Loucy (cell line): ENCODE measurements around the gene IL37.
A peak's percentile ranks its signal among the peaks of the same experiment; 100 is the strongest.

Experiments
- H2AFZ ChIP-seq: fragments of 200-600 bp; sonication (generic); 2 replicates; pipeline ENCODE4 v1.6.0; 2016; ENCODE audit warnings: antibody characterized with exemption, mild to moderate bottlenecking, low read length, moderate library complexity
- H3F3A ChIP-seq: fragments of 200-600 bp; 2 replicates; pipeline ENCODE4 v1.6.0; 2016; ENCODE audit warnings: antibody characterized with exemption, low read depth, mild to moderate bottlenecking
- H3K27me3 ChIP-seq: fragments of 200-600 bp; sonication (generic); 2 replicates; pipeline ENCODE4 v1.6.1; 2014; ENCODE audit warnings: low read length, mild to moderate bottlenecking; ENCODE audit not compliant: insufficient read depth, poor library complexity, severe bottlenecking
- H3K36me3 ChIP-seq: fragments of 200-600 bp; sonication (generic); 2 replicates; pipeline ENCODE4 v1.6.1; 2016; ENCODE audit warnings: low read length; ENCODE audit not compliant: insufficient read depth
- H3K4me1 ChIP-seq: fragments of 200-600 bp; sonication (generic); 2 replicates; pipeline ENCODE4 v1.5.1; 2014; ENCODE audit warnings: low read length, mild to moderate bottlenecking; ENCODE audit not compliant: insufficient read depth, poor library complexity, severe bottlenecking
- H3K4me2 ChIP-seq: fragments of 200-600 bp; sonication (generic); 2 replicates; pipeline ENCODE4 v1.6.0; 2014; ENCODE audit warnings: antibody characterized with exemption, low read length, low read depth, mild to moderate bottlenecking; ENCODE audit not compliant: poor library complexity, severe bottlenecking
- H3K4me3 ChIP-seq: fragments of 200-600 bp; sonication (generic); 2 replicates; pipeline ENCODE4 v1.5.1; 2014; ENCODE audit warnings: low read length, mild to moderate bottlenecking, mixed read lengths; ENCODE audit not compliant: poor library complexity, severe bottlenecking
- H3K79me2 ChIP-seq: fragments of 200-600 bp; sonication (generic); 2 replicates; pipeline ENCODE4 v1.6.1; 2014; ENCODE audit warnings: low read length; ENCODE audit not compliant: insufficient read depth
- H3K9ac ChIP-seq: fragments of 200-600 bp; sonication (generic); 2 replicates; pipeline ENCODE4 v1.6.0; 2014; ENCODE audit warnings: mild to moderate bottlenecking, low read depth, low read length, moderate library complexity; ENCODE audit not compliant: poor library complexity, severe bottlenecking
- H3K9me2 ChIP-seq: fragments of 200-600 bp; sonication (generic); replicated peaks from 2 replicates; pipeline ENCODE4 v1.6.1; 2016; ENCODE audit warnings: low read depth, low read length, mixed read lengths
- H3K9me3 ChIP-seq: fragments of 200-600 bp; sonication (generic); 2 replicates; pipeline ENCODE4 v1.6.1; 2014; ENCODE audit warnings: mild to moderate bottlenecking, antibody characterized with exemption, low read length, low read depth; ENCODE audit not compliant: insufficient read depth
- H4K20me1 ChIP-seq: fragments of 200-600 bp; sonication (generic); 2 replicates; pipeline ENCODE4 v1.6.0; 2014; ENCODE audit warnings: antibody characterized with exemption, low read length, mild to moderate bottlenecking; ENCODE audit not compliant: insufficient read depth, poor library complexity, severe bottlenecking
- CTCF ChIP-seq: fragments of 200-600 bp; sonication (generic); conservative IDR thresholded peaks from 2 replicates; pipeline ENCODE4 v1.5.1; 2014; ENCODE audit warnings: mild to moderate bottlenecking, antibody characterized with exemption, low read length
- EZH2phosphoT487 ChIP-seq: fragments of 200-600 bp; IDR thresholded peaks from 2 replicates; pipeline ENCODE4 v1.6.1; 2018; ENCODE audit warnings: antibody characterized with exemption, mild to moderate bottlenecking, moderate library complexity, borderline replicate concordance

Gene IL37

GRCh38 chr2:112879491-112880041, 31.4 kb upstream of the IL37 start:
- H3F3A ChIP-seq, result no peaks in the 10 kb centered on the region
- no peaks in the 10 kb centered on the region for H3K9me2 ChIP-seq
- H3K4me3 ChIP-seq, result no peak overlapping the region
- no peaks in the 10 kb centered on the region for H4K20me1 ChIP-seq
- H3K27me3 ChIP-seq, result no peaks in the 10 kb centered on the region
- TF ChIP-seq EZH2phosphoT487 (no peak), CTCF (no peak)
- no peak overlapping the region for H3K9ac ChIP-seq
- H3K9me3 ChIP-seq, result no peaks in the 10 kb centered on the region
- peaks cover 22% of the 10 kb centered on the region for H3K4me1 ChIP-seq
- peak overlapping the region; percentile 64; the same call in 1 of the 2 replicates for H2AFZ ChIP-seq
- no peak overlapping the region for H3K4me2 ChIP-seq
- no peaks in the 10 kb centered on the region for H3K79me2 ChIP-seq
- H3K36me3 ChIP-seq, result no peaks in the 10 kb centered on the region

GRCh38 chr2:112880091-112880531, 30.9 kb upstream of the IL37 start:
- TF ChIP-seq EZH2phosphoT487 (no peak), CTCF (no peak)
- Histone ChIP-seq H3K9me2 (no peaks in the 10 kb centered on the region), H3K9me3 (no peaks in the 10 kb centered on the region), H3K4me2 (peak overlapping the region; percentile 32), H3K4me1 (peaks cover 22% of the 10 kb centered on the region), H3K27me3 (no peaks in the 10 kb centered on the region), H3K4me3 (no peak overlapping the region), H4K20me1 (no peaks in the 10 kb centered on the region), H3K9ac (no peak overlapping the region), H3F3A (no peaks in the 10 kb centered on the region), H3K79me2 (no peaks in the 10 kb centered on the region), H3K36me3 (no peaks in the 10 kb centered on the region), H2AFZ (peak overlapping the region; percentile 64)

GRCh38 chr2:112880696-112881095, 30.3 kb upstream of the IL37 start:
- no peak for TF ChIP-seq CTCF
- TF ChIP-seq EZH2phosphoT487, result no peak
- Histone ChIP-seq H2AFZ (peak overlapping the region; percentile 64), H3K4me1 (peaks cover 22% of the 10 kb centered on the region), H4K20me1 (no peaks in the 10 kb centered on the region), H3K9me2 (no peaks in the 10 kb centered on the region), H3K4me2 (peak overlapping the region; percentile 32), H3K79me2 (no peaks in the 10 kb centered on the region), H3K9me3 (no peaks in the 10 kb centered on the region), H3F3A (no peaks in the 10 kb centered on the region), H3K9ac (no peak overlapping the region), H3K27me3 (no peaks in the 10 kb centered on the region), H3K4me3 (no peak overlapping the region), H3K36me3 (no peaks in the 10 kb centered on the region)
